ENCODE data around the gene CPEB3. TPM values are rescaled to one million over a fixed set of nuclear protein-coding genes. Genes with fewer than 3 reads are reported as not detected.

CPEB3 gene
- total and polyA plus RNA-seq, 9 donors, result 2.3 to 6.6 (median 5.6) TPM

DNA sequence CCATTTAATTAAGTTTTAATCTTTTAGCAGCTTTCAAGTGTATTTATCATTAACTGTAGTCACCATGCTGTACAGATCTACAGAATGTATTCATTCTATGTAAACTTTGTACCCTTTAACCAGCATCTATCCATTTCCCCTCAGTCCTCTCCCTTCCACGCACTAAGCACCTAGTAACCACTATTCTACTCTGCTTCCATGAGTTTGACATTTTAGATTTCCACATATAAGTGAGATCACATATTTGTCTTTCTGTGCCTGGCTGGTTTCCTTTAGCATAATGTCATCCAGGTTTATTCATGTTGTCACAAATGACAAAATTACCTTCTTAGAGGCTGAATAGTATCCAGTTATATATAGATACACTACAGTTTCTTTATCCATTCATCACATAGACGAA lies 287.6 kb downstream of the CPEB3 start:
- Histone ChIP-seq H3K9me3 (peaks cover 0 to 2% of the 10 kb centered on the region in 2 donors), H3K27ac (no peak overlapping the region), H3K27me3 (no peaks in the 10 kb centered on the region), H3K4me3 (no peak overlapping the region), H3K4me1 (ENCODE audit: insufficient read depth) (no peaks in the 10 kb centered on the region), H3K36me3 (no peaks in the 10 kb centered on the region)
- intact Hi-C loops (cut with DNase I), result no loop called here
- TF ChIP-seq, protein P1, sequence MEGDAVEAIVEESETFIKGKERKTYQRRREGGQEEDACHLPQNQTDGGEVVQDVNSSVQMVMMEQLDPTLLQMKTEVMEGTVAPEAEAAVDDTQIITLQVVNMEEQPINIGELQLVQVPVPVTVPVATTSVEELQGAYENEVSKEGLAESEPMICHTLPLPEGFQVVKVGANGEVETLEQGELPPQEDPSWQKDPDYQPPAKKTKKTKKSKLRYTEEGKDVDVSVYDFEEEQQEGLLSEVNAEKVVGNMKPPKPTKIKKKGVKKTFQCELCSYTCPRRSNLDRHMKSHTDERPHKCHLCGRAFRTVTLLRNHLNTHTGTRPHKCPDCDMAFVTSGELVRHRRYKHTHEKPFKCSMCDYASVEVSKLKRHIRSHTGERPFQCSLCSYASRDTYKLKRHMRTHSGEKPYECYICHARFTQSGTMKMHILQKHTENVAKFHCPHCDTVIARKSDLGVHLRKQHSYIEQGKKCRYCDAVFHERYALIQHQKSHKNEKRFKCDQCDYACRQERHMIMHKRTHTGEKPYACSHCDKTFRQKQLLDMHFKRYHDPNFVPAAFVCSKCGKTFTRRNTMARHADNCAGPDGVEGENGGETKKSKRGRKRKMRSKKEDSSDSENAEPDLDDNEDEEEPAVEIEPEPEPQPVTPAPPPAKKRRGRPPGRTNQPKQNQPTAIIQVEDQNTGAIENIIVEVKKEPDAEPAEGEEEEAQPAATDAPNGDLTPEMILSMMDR (IDR thresholded peaks at IDR 0.05), result no peak
- TF ChIP-seq POLR2A (IDR thresholded peaks at IDR 0.05), result no peak
- TF ChIP-seq EP300 (IDR thresholded peaks at IDR 0.05), result no peak
- DNase-seq, result no peak
- 89 to 93% (median 89%) methylated on average over 2 of the region's 2 CpGs for WGBS, 3 donors

GRCh38 chr10:92001995-92002394 lies 288.9 kb downstream of the CPEB3 start:
- Histone ChIP-seq H3K27me3 (no peaks in the 10 kb centered on the region), H3K36me3 (no peaks in the 10 kb centered on the region), H3K9me3 (peaks cover 0 to 2% of the 10 kb centered on the region in 2 donors), H3K4me1 (ENCODE audit: insufficient read depth) (no peaks in the 10 kb centered on the region), H3K4me3 (no peak overlapping the region), H3K27ac (no peak overlapping the region)
- 98 to 99% (median 99%) methylated on average over 2 of the region's 2 CpGs for WGBS, 3 donors
- intact Hi-C loops (cut with DNase I), result no loop called here
- TF ChIP-seq EP300 (IDR thresholded peaks at IDR 0.05) (no peak), POLR2A (IDR thresholded peaks at IDR 0.05) (no peak)
- TF ChIP-seq, protein P1 (IDR thresholded peaks at IDR 0.05), result no peak
- DNase-seq, result no peak

GRCh38 chr10:92001581-92001980 lies 289.3 kb downstream of the CPEB3 start:
- intact Hi-C loops (cut with DNase I), result no loop called here

More at GRCh38 chr10:92001581-92001980, 289.3 kb downstream of the CPEB3 start:
- no peaks in the 10 kb centered on the region for H3K27me3 ChIP-seq
- peaks cover 0 to 2% of the 10 kb centered on the region in 2 donors for H3K9me3 ChIP-seq
- no peak for DNase-seq
- 94 to 98% (median 96%) methylated on average over 3 of the region's 3 CpGs for WGBS, 3 donors
- no peak overlapping the region for H3K4me3 ChIP-seq
- H3K4me1 ChIP-seq (ENCODE audit: insufficient read depth), result no peaks in the 10 kb centered on the region
- no peak overlapping the region for H3K27ac ChIP-seq
- TF ChIP-seq, protein P1 (IDR thresholded peaks at IDR 0.05), result no peak
- TF ChIP-seq POLR2A (IDR thresholded peaks at IDR 0.05) (no peak), EP300 (IDR thresholded peaks at IDR 0.05) (no peak)
- no peaks in the 10 kb centered on the region for H3K36me3 ChIP-seq

Small RNA genes within 50 kb of the gene (small RNA-seq; reads per million reads assigned to genes)
- gene RF00019 (not detected), gene RF00402 (not detected), gene RF00622 (not detected), gene RNY3P12 (not detected)

Other genes starting within 250 kb of the CPEB3 start
- 10 to 100 TPM; 15.4 to 44.1 (median 36.4) TPM for gene MARCHF5, start 89 bp upstream of the CPEB3 start, total RNA-seq
- gene MARCHF5, start 89 bp upstream of the CPEB3 start, polyA plus RNA-seq, result 10 to 100 TPM; 21.8 to 30.0 TPM

Data from ovary (tissue), 9 donors.